Measurements from ENCODE around the gene POC1A. TPM values are rescaled to one million over a fixed set of nuclear protein-coding genes. Genes with fewer than 3 reads are reported as not detected.

The POC1A gene
- total and polyA plus RNA-seq, 4 experiments from 2014 or later: 0.36 to 2.4 (median 1.0) TPM

- H3K27ac ChIP-seq (ENCODE audit: low read depth, low read length): no peak overlapping the region
- Mint-ChIP-seq H3K36me3 (no peaks in the 10 kb centered on the region), H3K27me3 (no peaks in the 10 kb centered on the region), H3K27ac (no peak overlapping the region), H3K4me1 (peaks cover 7 to 28% (median 14%) of the 10 kb centered on the region in 4 donors), H3K4me3 (no peak overlapping the region), H3K9me3 (no peaks in the 10 kb centered on the region)
- intact Hi-C loops (cut with micrococcal nuclease): no loop called here
- H3K4me1 ChIP-seq (ENCODE audit: insufficient read depth, low read length): peaks cover 12% of the 10 kb centered on the region
- CTCF ChIA-PET (ENCODE audit: partially characterized antibody): no interaction called here
- no peak overlapping the region for H3K4me3 ChIP-seq (ENCODE audit: low read length in 2 of 2)
- DNase-seq: no peak
- no peaks in the 10 kb centered on the region for H3K36me3 ChIP-seq (ENCODE audit: insufficient read depth, low read length)
- POLR2A ChIA-PET (ENCODE audit: partially characterized antibody): no interaction called here
- H3K9me3 ChIP-seq (ENCODE audit: control insufficient read depth in 1 of 2, low read length in 2 of 2): no peaks in the 10 kb centered on the region
- H3K27me3 ChIP-seq (ENCODE audit: insufficient read depth, low read length): no peaks in the 10 kb centered on the region
Measured at GRCh38 chr3:52082951-52083350, 71.3 kb downstream of the POC1A start.

- Histone ChIP-seq H3K27me3 (ENCODE audit: insufficient read depth, low read length) (no peaks in the 10 kb centered on the region), H3K36me3 (ENCODE audit: insufficient read depth, low read length) (no peaks in the 10 kb centered on the region), H3K4me3 (ENCODE audit: low read length in 2 of 2) (no peak overlapping the region), H3K27ac (ENCODE audit: low read depth, low read length) (no peak overlapping the region), H3K4me1 (ENCODE audit: insufficient read depth, low read length) (no peaks in the 10 kb centered on the region), H3K9me3 (ENCODE audit: control insufficient read depth in 1 of 2, low read length in 2 of 2) (no peaks in the 10 kb centered on the region)
- Mint-ChIP-seq H3K4me1 (peaks cover 0 to 10% (median 1%) of the 10 kb centered on the region in 4 donors), H3K9me3 (no peaks in the 10 kb centered on the region), H3K27me3 (no peaks in the 10 kb centered on the region), H3K36me3 (no peaks in the 10 kb centered on the region), H3K4me3 (no peak overlapping the region), H3K27ac (no peak overlapping the region)
- no peak for DNase-seq
- ChIA-PET CTCF (ENCODE audit: partially characterized antibody) (no interaction called here), POLR2A (ENCODE audit: partially characterized antibody) (no interaction called here)
- intact Hi-C loops (cut with micrococcal nuclease): no loop called here
Measured at GRCh38 chr3:52080830-52081719, 73.1 kb downstream of the POC1A start.

GRCh38 chr3:52079958-52080357 lies 74.3 kb downstream of the POC1A start:
- Histone ChIP-seq H3K27me3 (ENCODE audit: insufficient read depth, low read length) (no peaks in the 10 kb centered on the region), H3K9me3 (ENCODE audit: control insufficient read depth in 1 of 2, low read length in 2 of 2) (no peaks in the 10 kb centered on the region), H3K36me3 (ENCODE audit: insufficient read depth, low read length) (no peaks in the 10 kb centered on the region), H3K4me3 (ENCODE audit: low read length in 2 of 2) (no peak overlapping the region), H3K27ac (ENCODE audit: low read depth, low read length) (no peak overlapping the region), H3K4me1 (ENCODE audit: insufficient read depth, low read length) (no peaks in the 10 kb centered on the region)
- ChIA-PET POLR2A (ENCODE audit: partially characterized antibody) (no interaction called here), CTCF (ENCODE audit: partially characterized antibody) (interaction anchor here (0.6 kb wide), 1 partner anchor 43 kb away, joined by 3 read pairs; no protein-coding TSS in a partner anchor)
- Mint-ChIP-seq H3K36me3 (no peaks in the 10 kb centered on the region), H3K27ac (no peak overlapping the region), H3K27me3 (no peaks in the 10 kb centered on the region), H3K9me3 (no peaks in the 10 kb centered on the region), H3K4me1 (peaks cover 0 to 4% (median 0%) of the 10 kb centered on the region in 4 donors), H3K4me3 (no peak overlapping the region)
- intact Hi-C loops (cut with micrococcal nuclease): no loop called here
- no peak for DNase-seq

GRCh38 chr3:52078781-52079560 lies 75.3 kb downstream of the POC1A start:
- CTCF ChIA-PET (ENCODE audit: partially characterized antibody): interaction anchor here (0.6 kb wide), 1 partner anchor 42 kb away, joined by 3 read pairs; no protein-coding TSS in a partner anchor
- peak overlapping the region in 1 of 7 donors; percentile 48 for H3K27ac Mint-ChIP-seq
- DNase-seq: no peak

GRCh38 chr3:52077925-52078324 lies 76.3 kb downstream of the POC1A start:
- no peaks in the 10 kb centered on the region for H3K9me3 Mint-ChIP-seq
- intact Hi-C loops (cut with micrococcal nuclease): no loop called here
- ChIA-PET POLR2A (ENCODE audit: partially characterized antibody) (no interaction called here), CTCF (ENCODE audit: partially characterized antibody) (no interaction called here)
- H3K36me3 ChIP-seq (ENCODE audit: insufficient read depth, low read length): no peaks in the 10 kb centered on the region
- no peak overlapping the region for H3K27ac ChIP-seq (ENCODE audit: low read depth, low read length)
- H3K4me3 Mint-ChIP-seq: no peak overlapping the region
- H3K4me1 ChIP-seq (ENCODE audit: insufficient read depth, low read length): no peaks in the 10 kb centered on the region
- H3K36me3 Mint-ChIP-seq: no peaks in the 10 kb centered on the region
- no peaks in the 10 kb centered on the region for H3K9me3 ChIP-seq (ENCODE audit: control insufficient read depth in 1 of 2, low read length in 2 of 2)
- H3K27me3 ChIP-seq (ENCODE audit: insufficient read depth, low read length): no peaks in the 10 kb centered on the region
- no peak overlapping the region for H3K27ac Mint-ChIP-seq
- DNase-seq: no peak
- no peaks in the 10 kb centered on the region for H3K4me1 Mint-ChIP-seq
- H3K27me3 Mint-ChIP-seq: no peaks in the 10 kb centered on the region
- no peak overlapping the region for H3K4me3 ChIP-seq (ENCODE audit: low read length in 2 of 2)

More at GRCh38 chr3:52078781-52079560, 75.3 kb downstream of the POC1A start:
- H3K9me3 ChIP-seq (ENCODE audit: control insufficient read depth in 1 of 2, low read length in 2 of 2): no peaks in the 10 kb centered on the region
- Mint-ChIP-seq H3K36me3 (no peaks in the 10 kb centered on the region), H3K9me3 (no peaks in the 10 kb centered on the region), H3K27me3 (no peaks in the 10 kb centered on the region), H3K4me3 (no peak overlapping the region), H3K4me1 (no peaks in the 10 kb centered on the region)
- H3K36me3 ChIP-seq (ENCODE audit: insufficient read depth, low read length): no peaks in the 10 kb centered on the region
- H3K4me1 ChIP-seq (ENCODE audit: insufficient read depth, low read length): no peaks in the 10 kb centered on the region
- intact Hi-C loops (cut with micrococcal nuclease): no loop called here
- no peaks in the 10 kb centered on the region for H3K27me3 ChIP-seq (ENCODE audit: insufficient read depth, low read length)
- H3K4me3 ChIP-seq (ENCODE audit: low read length in 2 of 2): no peak overlapping the region
- no peak overlapping the region for H3K27ac ChIP-seq (ENCODE audit: low read depth, low read length)
- POLR2A ChIA-PET (ENCODE audit: partially characterized antibody): no interaction called here

- POLR2A ChIA-PET (ENCODE audit: partially characterized antibody): no interaction called here
- H3K27ac ChIP-seq (ENCODE audit: low read depth, low read length): no peak overlapping the region
Measured at GRCh38 chr3:52076896-52077780, 77.1 kb downstream of the POC1A start.

GRCh38 chr3:52073490-52073889 lies 80.7 kb downstream of the POC1A start:
- Histone ChIP-seq H3K27ac (ENCODE audit: low read depth, low read length) (no peak overlapping the region), H3K4me3 (ENCODE audit: low read length in 2 of 2) (no peak overlapping the region), H3K9me3 (ENCODE audit: control insufficient read depth in 1 of 2, low read length in 2 of 2) (no peaks in the 10 kb centered on the region), H3K4me1 (ENCODE audit: insufficient read depth, low read length) (no peaks in the 10 kb centered on the region), H3K27me3 (ENCODE audit: insufficient read depth, low read length) (no peaks in the 10 kb centered on the region), H3K36me3 (ENCODE audit: insufficient read depth, low read length) (no peaks in the 10 kb centered on the region)
- Mint-ChIP-seq H3K4me1 (peaks cover 0 to 4% (median 0%) of the 10 kb centered on the region in 4 donors), H3K27me3 (no peaks in the 10 kb centered on the region), H3K27ac (no peak overlapping the region), H3K4me3 (no peak overlapping the region), H3K36me3 (no peaks in the 10 kb centered on the region), H3K9me3 (peaks cover 0 to 2% (median 0%) of the 10 kb centered on the region in 8 donors)
- intact Hi-C loops (cut with micrococcal nuclease): no loop called here
- ChIA-PET POLR2A (ENCODE audit: partially characterized antibody) (no interaction called here), CTCF (ENCODE audit: partially characterized antibody) (no interaction called here)
- DNase-seq: no peak

More at GRCh38 chr3:52076896-52077780, 77.1 kb downstream of the POC1A start:
- Histone ChIP-seq H3K9me3 (ENCODE audit: control insufficient read depth in 1 of 2, low read length in 2 of 2) (no peaks in the 10 kb centered on the region), H3K4me1 (ENCODE audit: insufficient read depth, low read length) (no peaks in the 10 kb centered on the region), H3K4me3 (ENCODE audit: low read length in 2 of 2) (no peak overlapping the region), H3K36me3 (ENCODE audit: insufficient read depth, low read length) (no peaks in the 10 kb centered on the region), H3K27me3 (ENCODE audit: insufficient read depth, low read length) (no peaks in the 10 kb centered on the region)
- intact Hi-C loops (cut with micrococcal nuclease): no loop called here
- no peaks in the 10 kb centered on the region for H3K9me3 Mint-ChIP-seq
- H3K27ac Mint-ChIP-seq: no peak overlapping the region
- H3K27me3 Mint-ChIP-seq: no peaks in the 10 kb centered on the region
- H3K4me1 Mint-ChIP-seq: no peaks in the 10 kb centered on the region
- DNase-seq: no peak
- H3K4me3 Mint-ChIP-seq: no peak overlapping the region
- CTCF ChIA-PET (ENCODE audit: partially characterized antibody): no interaction called here
- H3K36me3 Mint-ChIP-seq: no peaks in the 10 kb centered on the region

All from CD4-positive, alpha-beta memory T cell (primary cell).